Measurements from ENCODE around the gene OPRM1.
A peak's percentile ranks its signal among the peaks of the same experiment; 100 is the strongest.

OPRM1 gene

GRCh38 chr6:154243793-154244750, 205.0 kb downstream of the OPRM1 start:
- peak; percentile 6 for DNase-seq

DNA sequence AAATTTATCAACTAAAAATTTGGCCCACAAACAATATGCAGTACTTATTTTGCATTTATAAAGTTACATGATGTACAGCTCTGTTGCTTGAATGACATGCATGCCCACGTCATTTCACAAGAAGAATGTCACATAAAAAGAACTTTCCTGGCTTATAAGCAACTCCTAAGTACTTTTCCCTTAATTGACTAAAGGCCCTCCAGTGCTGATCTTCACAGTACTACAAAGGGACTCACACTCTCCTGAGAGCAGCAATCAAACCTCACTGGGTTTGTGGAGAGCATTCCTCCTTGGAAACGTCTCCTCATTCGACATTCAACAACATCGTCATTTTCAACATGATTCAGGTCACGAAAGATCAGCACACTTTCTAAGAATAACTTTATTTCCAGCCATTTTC, 206.5 kb downstream of the OPRM1 start:
- no peak for DNase-seq

- no peak for DNase-seq
Observed at GRCh38 chr6:154246723-154247118, 207.7 kb downstream of the OPRM1 start.

DNA sequence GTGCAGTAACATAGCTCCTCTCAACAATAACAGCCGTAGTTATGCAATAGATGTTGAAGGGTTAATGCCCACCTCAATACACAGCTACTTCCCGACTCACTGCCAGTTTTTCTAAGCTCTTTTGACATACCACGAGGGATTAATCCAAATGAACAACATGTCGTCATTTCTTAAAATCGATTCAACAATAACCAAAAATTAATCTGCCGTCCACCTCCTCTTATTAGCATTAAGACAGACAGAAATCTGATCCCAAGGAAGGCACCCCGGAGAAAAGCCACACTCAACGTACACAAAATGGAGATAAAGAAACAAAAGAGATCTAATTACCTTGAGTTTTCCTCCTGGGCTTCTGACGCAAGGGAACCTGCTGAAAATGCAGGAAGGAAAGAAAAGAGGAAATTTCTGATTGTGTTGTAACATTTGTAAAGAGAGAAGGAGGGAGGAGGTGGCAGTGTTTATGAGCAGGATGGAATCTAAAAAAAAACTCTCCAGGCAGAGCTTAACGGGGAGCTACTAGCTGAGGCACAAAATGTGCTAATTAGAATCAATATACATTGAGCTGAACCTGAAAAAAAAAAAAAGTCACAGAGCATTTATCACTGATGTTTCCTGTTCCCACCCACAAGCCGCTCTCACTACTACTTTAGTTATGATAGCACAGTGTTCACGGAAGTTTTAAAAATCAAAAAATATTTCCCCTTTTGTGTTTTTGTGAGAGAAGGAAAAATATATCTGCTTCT, 208.2 kb downstream of the OPRM1 start:
- peak; percentile 52 for DNase-seq

DNA sequence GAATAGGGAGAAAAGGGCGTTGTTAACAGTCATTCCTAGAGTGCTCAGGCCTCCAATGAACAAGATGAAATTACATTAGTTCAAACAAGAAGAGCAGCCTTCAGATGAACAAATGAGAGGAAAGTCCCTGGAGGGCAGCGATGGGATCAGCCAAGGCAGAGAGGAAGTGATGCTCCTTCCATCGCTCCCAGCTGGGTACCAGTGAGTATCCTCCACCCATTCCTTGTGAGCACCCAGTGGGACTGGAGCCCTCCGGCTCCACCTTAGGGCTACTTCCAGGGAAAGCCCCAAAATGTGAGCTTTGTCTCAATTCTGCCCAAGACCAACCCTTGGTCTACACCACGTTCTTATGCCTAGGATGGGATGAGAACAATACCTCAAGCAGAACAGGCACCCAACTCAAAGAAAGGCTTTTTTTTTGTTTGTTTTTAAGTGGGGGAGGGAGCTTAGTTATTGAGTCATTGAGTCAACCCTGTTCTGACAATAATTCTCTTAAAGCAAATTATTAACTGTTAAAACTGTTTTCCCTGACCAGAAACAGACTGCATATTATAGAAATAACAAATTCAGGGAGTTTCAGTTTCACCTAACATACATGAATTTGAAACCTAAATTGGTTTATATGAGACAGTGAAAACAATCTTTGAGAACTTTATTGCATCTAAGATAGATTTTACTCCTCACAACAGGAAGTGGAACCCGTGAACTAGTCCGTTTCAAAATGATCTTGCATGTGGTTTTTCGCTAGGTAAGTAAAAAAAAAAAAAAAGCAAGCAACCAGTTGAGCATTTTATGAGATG, 210.7 kb downstream of the OPRM1 start:
- no peak for DNase-seq

GRCh38 chr6:154251116-154251515, 212.1 kb downstream of the OPRM1 start:
- no peak for DNase-seq

GRCh38 chr6:154252678-154253077, 213.6 kb downstream of the OPRM1 start:
- no peak for DNase-seq

DNA sequence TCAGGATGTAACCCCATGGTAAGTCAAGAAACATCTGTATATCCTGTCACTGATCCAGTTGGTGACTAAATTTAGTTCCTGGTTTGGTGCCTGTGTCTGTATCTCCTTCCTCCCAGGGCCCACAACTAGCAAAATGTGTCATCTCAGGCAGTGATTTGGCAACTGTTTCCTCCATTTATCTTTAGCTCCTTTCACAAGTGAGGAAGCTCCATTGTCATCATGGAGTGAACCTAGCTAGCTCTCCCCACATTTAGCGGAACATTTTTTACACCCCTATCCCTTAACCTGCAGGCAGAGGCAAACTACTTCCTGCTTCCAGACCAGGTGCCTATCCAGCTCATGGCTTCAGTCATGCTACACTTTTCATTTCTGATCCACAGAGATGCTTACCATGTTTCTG, 218.0 kb downstream of the OPRM1 start:
- DNase-seq: no peak

DNA sequence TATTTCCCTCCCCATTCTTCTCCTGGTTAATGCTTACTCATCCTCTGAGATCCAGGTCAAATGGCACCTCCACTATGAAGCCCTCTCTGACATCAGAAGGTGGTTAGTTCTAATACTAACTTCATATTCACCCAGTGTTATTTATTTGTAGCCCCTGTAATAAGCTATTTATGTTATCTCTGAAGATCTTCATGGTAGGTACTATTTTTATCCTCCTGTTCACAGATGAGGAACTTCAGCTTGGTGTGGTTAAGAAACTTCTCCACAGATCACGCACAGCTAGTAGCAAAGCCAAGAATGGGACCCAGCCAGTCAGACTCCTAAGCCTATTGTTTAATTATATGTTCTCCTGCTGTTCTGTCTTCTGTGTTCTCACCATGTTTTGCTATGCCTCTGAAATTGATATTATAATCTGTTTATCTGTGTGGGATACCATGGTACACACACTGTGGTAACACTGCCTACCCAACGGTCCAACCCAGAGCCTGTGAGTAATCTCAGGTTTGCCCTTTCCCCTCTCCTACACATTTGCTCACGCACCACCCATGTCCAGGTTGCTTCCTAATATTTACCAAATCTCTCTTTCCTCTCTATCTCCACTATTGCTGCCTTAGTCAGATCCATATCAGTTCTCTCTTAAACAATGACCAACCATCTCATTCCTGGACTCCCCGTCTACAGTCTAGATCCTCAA, 219.2 kb downstream of the OPRM1 start:
- DNase-seq: no peak

DNA sequence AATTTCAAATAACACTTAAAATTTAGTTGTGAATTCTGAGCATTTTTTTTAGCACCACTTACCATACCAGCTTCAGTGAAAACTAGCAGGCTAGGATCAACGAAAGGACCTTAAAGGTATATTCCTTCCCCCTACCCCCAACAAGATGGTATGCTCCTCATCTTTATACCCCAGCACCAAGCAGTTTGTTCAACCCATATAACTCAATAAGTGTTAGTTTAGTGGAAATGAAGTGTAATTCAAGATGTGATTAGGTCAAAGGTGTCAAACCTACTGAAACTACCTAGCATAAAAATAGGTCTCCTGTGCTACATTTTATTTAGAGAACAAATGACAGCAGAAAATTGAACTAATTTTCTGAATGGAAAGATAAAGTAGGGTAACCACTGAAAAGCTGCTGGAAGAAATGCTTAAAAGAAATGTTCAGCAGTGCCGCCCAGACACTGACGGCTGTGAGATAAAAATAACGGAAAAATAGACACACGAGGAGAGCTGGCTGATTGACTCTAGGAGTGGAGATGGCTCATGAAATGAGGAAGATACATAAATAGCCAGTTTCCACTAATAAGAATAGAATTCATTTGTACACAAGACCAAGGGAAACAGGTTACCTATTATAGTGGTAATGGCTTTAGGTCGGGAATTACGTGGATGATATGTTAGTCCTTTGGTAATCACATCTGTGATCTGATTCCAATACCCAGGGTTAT, 222.8 kb downstream of the OPRM1 start:
- no peak for DNase-seq

- DNase-seq: no peak
Observed at GRCh38 chr6:154266560-154267099, 227.6 kb downstream of the OPRM1 start.

DNA sequence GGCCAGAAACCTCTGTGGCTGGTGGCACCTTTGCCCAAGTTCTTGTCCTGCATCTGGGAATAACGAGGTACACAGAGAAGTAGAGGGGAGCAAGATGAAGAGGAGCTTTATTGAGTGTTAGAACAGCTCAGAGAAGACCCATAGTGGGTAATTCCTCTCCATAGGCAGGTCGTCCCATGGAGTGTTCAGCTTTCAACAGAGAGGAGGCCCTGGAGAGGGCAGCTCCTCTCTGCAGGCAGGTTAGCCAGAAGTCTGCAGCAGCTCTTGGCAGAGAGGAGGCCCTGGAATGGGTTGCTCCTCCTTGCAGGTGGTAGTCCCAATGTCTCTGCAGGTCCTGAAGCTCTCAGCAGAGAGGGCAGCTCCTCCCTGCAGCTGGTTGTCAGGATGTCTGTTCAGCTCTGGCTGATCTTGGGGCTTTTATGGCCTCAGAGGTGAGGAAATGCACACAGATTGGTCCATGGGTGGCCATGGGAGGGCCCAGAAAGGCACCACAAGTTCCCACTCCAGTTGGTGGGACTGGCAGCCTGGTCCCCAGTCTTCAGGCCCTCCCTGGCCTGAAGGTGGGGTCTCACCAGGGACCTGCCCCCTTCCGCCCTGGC, 228.6 kb downstream of the OPRM1 start:
- DNase-seq: no peak

GRCh38 chr6:154268486-154268885, 229.4 kb downstream of the OPRM1 start:
- no peak for DNase-seq

DNA sequence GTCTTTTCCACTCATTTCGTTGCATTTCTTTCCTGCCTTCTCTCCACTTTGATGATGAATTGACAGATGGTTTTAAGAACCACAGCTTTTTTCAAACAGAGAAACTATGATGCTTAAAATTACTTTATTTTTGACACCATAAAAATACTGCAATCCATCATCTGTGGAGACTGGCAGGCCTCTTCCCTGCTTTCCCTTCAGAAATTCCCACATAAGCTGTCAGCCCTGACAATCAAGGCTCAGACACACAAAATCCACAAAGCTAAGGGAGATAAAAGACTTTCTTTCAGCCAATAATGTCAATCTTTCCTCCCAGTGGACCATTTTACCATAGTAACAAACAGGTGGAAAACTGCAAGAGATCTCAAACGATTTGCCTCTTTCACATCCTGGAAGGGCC, 235.1 kb downstream of the OPRM1 start:
- no peak for DNase-seq

DNA sequence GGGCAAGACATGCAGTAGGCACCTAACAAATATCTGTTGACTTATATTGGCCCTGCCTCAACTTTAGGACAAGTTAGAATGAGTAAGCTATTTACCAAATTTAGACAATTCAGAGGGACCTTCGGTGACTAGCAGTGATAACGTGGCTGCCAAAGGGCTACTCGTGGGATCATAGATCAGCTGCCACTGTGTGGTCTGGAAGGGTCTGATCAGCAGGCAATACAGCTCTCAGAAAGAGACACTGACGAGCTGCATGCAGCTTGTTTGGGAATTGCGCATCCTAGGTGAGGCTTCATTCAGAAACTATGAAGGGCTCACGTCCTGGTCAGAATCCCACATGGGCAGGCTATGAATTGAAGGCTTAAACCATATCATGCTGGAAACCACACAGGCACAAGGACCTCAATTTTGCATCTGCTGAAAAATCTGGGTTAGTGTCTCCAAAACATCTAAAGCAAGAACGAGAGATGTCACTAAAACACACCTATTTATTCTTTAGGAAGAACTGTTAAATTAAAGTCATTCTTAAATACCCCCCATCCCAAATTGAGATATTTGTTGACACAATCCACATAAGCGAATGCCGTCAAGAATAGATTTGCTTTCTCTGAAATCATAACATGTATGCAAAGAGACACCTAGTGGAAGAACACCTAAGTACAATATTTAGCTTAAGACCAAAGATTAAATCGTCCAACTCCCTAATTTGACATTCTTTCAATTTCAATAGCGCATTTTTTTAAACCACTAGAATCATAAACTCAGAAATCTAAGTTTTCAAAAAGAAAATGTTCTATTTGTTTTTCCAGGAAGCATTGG, 238.0 kb downstream of the OPRM1 start:
- peak; percentile 55 for DNase-seq

GRCh38 chr6:154277629-154278017, 238.6 kb downstream of the OPRM1 start:
- DNase-seq: no peak

DNA sequence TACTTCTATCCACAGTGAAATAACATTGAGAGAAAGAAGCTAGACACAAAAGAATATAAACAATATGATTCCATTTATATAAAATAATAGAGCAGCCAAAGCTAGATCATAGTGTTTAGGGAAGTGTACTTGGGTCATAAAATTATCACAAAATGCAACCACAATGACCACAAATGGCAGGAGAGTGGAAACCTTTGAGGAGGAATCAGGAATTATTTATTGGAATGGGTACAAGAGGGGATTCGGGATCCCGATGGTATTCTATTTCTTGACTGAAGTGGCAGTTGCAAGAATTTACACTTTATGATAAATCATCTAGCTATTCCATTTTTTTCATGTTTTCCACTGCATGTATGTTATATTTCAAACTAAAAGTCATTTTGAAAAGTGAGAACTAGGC, 241.5 kb downstream of the OPRM1 start:
- DNase-seq: no peak

DNA sequence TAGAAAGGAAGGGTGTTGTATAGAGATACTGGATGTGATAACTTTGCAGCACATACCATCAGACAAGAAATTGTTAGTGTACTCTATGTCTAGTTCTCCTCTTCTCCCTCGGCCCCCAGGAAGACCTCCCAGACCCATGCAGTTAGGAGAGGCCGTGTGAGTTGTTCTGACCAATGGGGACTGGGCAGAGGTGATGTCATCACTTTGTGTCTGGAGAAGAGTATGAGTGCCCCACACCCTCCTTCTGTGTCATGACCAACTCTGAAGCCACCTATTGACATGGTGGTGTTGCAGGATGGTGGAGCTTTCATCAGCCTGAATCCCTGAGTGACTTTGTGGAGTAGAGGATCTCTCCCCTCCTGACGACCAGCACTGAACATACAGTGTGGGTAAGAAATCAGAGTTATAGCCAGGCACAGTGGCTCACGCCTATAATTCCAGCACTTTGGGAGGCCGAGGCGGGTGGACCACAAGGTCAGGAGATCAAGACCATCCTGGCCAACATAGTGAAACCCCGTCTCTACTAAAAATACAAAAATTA, 245.3 kb downstream of the OPRM1 start:
- DNase-seq: no peak

GRCh38 chr6:154285826-154286225, 246.8 kb downstream of the OPRM1 start:
- DNase-seq: no peak
